Caco-2 (cell line): ENCODE measurements around the gene KDM5C. TPM values are rescaled to one million over a fixed set of nuclear protein-coding genes. Genes with fewer than 3 reads are reported as not detected.

Experiments
- BruUV-seq: library from RNA; stranded (reverse); fragments of 400-500 nt; replicated peaks from 2 replicates; lab custom pipeline; 2021; lab: Mats Ljungman, UMichigan
- CTCF ChIA-PET: fragments of 300-600 bp; sonication (Branson Sonifier 250); formaldehyde crosslinking; loops from one replicate; lab custom pipeline; 2022; ENCODE audit warnings: antibody characterized with exemption; lab: Charles Lee
- POLR2A ChIA-PET: fragments of 300-600 bp; sonication (Branson Sonifier 250); formaldehyde crosslinking; loops from one replicate; lab custom pipeline; 2022; ENCODE audit warnings: antibody characterized with exemption; lab: Charles Lee
- DNase-seq, 2 experiments: peaks; one replicate each; pipeline versions ENCODE4 v3.0.0 to v3.0.0-alpha.2; 2020 to 2022
- H3K27me3 ChIP-seq: replicated peaks from 2 replicates; pipeline ENCODE4 v1.6.0; 2011; ENCODE audit warnings: low read length; ENCODE audit not compliant: control insufficient read depth, insufficient read depth
- H3K36me3 ChIP-seq: 2 replicates; pipeline ENCODE4 v1.5.1; 2011; ENCODE audit warnings: low read length; ENCODE audit not compliant: control insufficient read depth, insufficient read depth
- H3K4me1 ChIP-seq: fragments of 250-450 bp; sonication (Bioruptor Pico); 2 replicates; pipeline ENCODE4 v1.5.1; 2020; ENCODE audit warnings: mild to moderate bottlenecking
- H3K4me3 ChIP-seq: 2 replicates; pipeline ENCODE4 v1.5.1; 2011; ENCODE audit warnings: low read depth, mild to moderate bottlenecking, control low read depth, low read length
- H3K9me3 ChIP-seq: fragments of 250-450 bp; sonication (Bioruptor Pico); 2 replicates; pipeline ENCODE4 v1.5.1; 2020; ENCODE audit warnings: mild to moderate bottlenecking, moderate library complexity
- H3K27ac Mint-ChIP-seq: one replicate; pipeline ENCODE4 v1.8.0; 2022; ENCODE audit warnings: mixed read lengths; ENCODE audit not compliant: unreplicated experiment
- H3K27me3 Mint-ChIP-seq: one replicate; pipeline ENCODE4 v1.8.0; 2022; ENCODE audit warnings: mixed read lengths; ENCODE audit not compliant: insufficient read depth, unreplicated experiment
- H3K36me3 Mint-ChIP-seq: one replicate; pipeline ENCODE4 v1.8.0; 2022; ENCODE audit warnings: mild to moderate bottlenecking, mixed read lengths; ENCODE audit not compliant: insufficient read depth, unreplicated experiment
- H3K4me1 Mint-ChIP-seq: one replicate; pipeline ENCODE4 v1.8.0; 2022; ENCODE audit warnings: low read depth, mixed read lengths; ENCODE audit not compliant: unreplicated experiment
- H3K4me3 Mint-ChIP-seq: one replicate; pipeline ENCODE4 v1.8.0; 2022; ENCODE audit warnings: mild to moderate bottlenecking, moderate library complexity, mixed read lengths; ENCODE audit not compliant: unreplicated experiment
- H3K9me3 Mint-ChIP-seq: one replicate; pipeline ENCODE4 v1.8.0; 2022; ENCODE audit warnings: mixed read lengths; ENCODE audit not compliant: unreplicated experiment
- intact Hi-C: fragments of 100-400 bp; cut with micrococcal nuclease; formaldehyde crosslinking; loops from one replicate; pipeline ENCODE4 v1.10.0; 2022; ENCODE audit not compliant: unreplicated experiment
- total RNA-seq: library from RNA; stranded (reverse); gene quantifications from 2 replicates; pipeline ENCODE4 v1.2.3, GENCODE V29; 2022
- TF ChIP-seq, protein P1 (sequence below), 2 experiments: fragments of 200-600 bp in 1 of 2; IDR thresholded peaks; 1 replicate in 1 of 2; 2 replicates in 1 of 2; pipeline versions ENCODE4 v1.5.1 to v1.8.0; 2011 to 2022; ENCODE audit warnings: antibody characterized with exemption in 1 of 2, control low read depth in 1 of 2, inconsistent platforms in 1 of 2, low read depth in 1 of 2, low read length in 1 of 2, mild to moderate bottlenecking in 1 of 2, moderate library complexity in 1 of 2; ENCODE audit not compliant: insufficient read depth in 1 of 2, severe bottlenecking in 1 of 2, unreplicated experiment in 1 of 2

Gene KDM5C
- total RNA-seq, 1 experiment from 2014 or later: 84.5 TPM

DNA sequence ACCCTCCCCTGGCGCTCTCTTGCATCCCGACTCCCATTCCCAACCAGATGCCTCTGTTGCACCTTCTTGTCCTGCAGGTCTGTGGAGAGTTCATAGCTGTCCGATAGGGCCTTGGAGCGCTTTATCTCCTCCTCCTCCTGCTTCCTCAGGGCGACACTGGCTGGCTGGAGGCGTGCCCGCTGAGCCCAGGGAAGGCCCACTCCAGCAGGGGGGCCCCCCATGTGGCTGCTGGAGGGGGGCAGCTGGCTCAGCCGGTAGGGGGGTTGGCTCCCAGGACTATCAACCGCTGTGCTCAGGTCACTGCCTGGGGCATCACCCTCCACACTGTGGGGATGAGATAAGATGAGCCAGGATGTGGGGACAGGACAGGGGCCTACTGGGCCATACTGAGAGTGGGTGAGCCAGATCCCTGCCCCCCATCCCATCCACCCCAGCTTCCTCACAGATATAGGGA is 30.8 kb upstream of the KDM5C start:
- H3K27me3 Mint-ChIP-seq: peaks cover 3% of the 10 kb centered on the region
- H3K4me3 ChIP-seq: no peak overlapping the region
- POLR2A ChIA-PET: no interaction called here
- H3K27me3 ChIP-seq: no peaks in the 10 kb centered on the region
- H3K4me1 ChIP-seq: no peaks in the 10 kb centered on the region
- no peak for DNase-seq
- no peaks in the 10 kb centered on the region for H3K9me3 Mint-ChIP-seq
- no peak overlapping the region for H3K27ac Mint-ChIP-seq
- intact Hi-C loops: no loop called here
- CTCF ChIA-PET: no interaction called here
- BruUV-seq: no TSS peak
- H3K4me1 Mint-ChIP-seq: no peaks in the 10 kb centered on the region
- H3K9me3 ChIP-seq: no peaks in the 10 kb centered on the region
- TF ChIP-seq, protein P1, sequence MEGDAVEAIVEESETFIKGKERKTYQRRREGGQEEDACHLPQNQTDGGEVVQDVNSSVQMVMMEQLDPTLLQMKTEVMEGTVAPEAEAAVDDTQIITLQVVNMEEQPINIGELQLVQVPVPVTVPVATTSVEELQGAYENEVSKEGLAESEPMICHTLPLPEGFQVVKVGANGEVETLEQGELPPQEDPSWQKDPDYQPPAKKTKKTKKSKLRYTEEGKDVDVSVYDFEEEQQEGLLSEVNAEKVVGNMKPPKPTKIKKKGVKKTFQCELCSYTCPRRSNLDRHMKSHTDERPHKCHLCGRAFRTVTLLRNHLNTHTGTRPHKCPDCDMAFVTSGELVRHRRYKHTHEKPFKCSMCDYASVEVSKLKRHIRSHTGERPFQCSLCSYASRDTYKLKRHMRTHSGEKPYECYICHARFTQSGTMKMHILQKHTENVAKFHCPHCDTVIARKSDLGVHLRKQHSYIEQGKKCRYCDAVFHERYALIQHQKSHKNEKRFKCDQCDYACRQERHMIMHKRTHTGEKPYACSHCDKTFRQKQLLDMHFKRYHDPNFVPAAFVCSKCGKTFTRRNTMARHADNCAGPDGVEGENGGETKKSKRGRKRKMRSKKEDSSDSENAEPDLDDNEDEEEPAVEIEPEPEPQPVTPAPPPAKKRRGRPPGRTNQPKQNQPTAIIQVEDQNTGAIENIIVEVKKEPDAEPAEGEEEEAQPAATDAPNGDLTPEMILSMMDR (IDR thresholded peaks at IDR 0.05; ENCODE audit: insufficient read depth in 1 of 2, low read depth in 1 of 2, low read length in 1 of 2, severe bottlenecking in 1 of 2, unreplicated experiment in 1 of 2): no peak
- no peaks in the 10 kb centered on the region for H3K36me3 Mint-ChIP-seq
- no peak overlapping the region for H3K4me3 Mint-ChIP-seq
- H3K36me3 ChIP-seq: no peaks in the 10 kb centered on the region

DNA sequence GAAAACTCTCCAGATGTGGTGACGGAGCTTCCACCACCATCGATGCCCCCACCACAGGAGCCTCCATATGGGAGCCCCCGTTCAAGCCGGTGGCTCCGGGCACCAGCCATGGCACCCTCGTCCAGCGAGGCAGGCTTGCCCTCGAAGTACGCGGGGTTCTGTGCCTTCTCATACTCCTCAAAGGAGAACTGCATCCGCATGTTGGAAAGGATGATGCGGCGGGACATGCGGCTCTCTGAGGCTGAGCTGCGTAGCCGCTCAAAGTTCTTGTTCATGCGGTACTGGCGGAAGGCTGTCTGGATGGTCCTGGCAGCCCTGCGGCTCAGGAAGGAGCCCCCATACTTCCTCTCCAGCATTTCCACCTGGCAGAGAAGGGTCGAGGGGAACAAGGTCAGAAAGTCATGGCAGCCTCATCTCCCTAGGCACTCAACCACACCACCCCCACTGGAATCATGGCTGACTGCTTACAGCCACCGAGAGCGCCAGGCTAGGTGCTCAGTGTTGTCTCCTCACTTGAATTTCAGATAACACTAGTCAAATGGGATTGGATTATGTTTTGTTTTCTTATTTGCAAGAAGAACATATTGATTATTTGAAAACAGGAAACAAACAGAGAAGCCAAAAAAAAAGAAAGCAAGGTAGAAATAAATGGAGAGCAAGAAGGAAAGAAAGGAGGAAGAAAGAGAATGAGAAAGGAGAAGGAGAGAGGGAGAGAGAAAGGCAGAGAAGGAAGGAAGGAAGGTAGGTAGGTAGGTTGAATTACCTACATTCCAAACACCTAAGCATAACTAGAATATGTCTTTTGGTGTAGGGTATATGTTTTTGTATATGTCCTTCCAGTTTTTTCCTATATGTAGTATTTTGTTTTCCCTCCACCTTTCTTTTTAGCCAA is 29.8 kb upstream of the KDM5C start:
- Histone ChIP-seq H3K27me3 (no peaks in the 10 kb centered on the region), H3K36me3 (no peaks in the 10 kb centered on the region), H3K4me3 (no peak overlapping the region), H3K4me1 (no peaks in the 10 kb centered on the region), H3K9me3 (no peaks in the 10 kb centered on the region)
- BruUV-seq: no TSS peak
- Mint-ChIP-seq H3K4me3 (no peak overlapping the region), H3K27me3 (no peaks in the 10 kb centered on the region), H3K27ac (no peak overlapping the region), H3K4me1 (no peaks in the 10 kb centered on the region), H3K36me3 (no peaks in the 10 kb centered on the region), H3K9me3 (no peaks in the 10 kb centered on the region)
- DNase-seq: no peak
- ChIA-PET CTCF (no interaction called here), POLR2A (no interaction called here)
- TF ChIP-seq, protein P1 (IDR thresholded peaks at IDR 0.05; ENCODE audit: insufficient read depth in 1 of 2, low read depth in 1 of 2, low read length in 1 of 2, severe bottlenecking in 1 of 2, unreplicated experiment in 1 of 2): no peak
- intact Hi-C loops: no loop called here

DNA sequence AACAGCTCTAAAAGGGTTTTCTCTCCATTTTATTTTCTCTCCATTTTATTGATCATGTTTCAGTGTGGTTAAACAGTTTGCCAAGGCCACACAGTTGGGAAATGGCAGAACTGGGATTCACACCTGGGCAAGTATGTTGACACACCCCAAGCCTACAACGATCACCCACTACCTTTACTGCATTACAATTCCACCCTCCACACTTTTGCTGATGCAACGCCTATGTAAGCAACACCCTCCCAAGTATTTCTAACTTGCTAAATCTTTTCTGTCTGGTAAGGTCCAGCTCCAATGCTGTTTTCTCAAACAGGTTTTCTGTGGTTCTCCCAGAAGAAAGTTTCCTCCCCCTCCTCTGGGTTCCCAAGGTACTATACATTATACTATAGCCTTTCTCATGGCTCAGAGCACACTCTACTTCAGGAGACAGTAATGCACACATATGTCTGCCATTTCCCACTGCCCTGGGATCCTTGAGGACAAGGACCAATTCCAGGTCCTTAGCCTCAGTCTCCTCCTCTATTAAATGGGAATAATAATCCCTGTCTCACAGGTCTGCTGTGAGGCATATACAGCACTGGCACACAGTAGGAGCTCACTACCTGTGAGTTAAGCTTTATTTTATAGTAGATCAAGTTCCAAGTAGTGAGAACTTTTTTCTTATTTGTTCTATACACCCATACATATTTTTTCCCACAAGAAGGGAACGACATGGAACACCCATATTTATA is 28.4 kb upstream of the KDM5C start:
- H3K27ac Mint-ChIP-seq: no peak overlapping the region
- H3K36me3 ChIP-seq: no peaks in the 10 kb centered on the region
- no peaks in the 10 kb centered on the region for H3K36me3 Mint-ChIP-seq
- TF ChIP-seq, protein P1 (IDR thresholded peaks at IDR 0.05; ENCODE audit: insufficient read depth in 1 of 2, low read depth in 1 of 2, low read length in 1 of 2, severe bottlenecking in 1 of 2, unreplicated experiment in 1 of 2): no peak
- H3K27me3 Mint-ChIP-seq: no peaks in the 10 kb centered on the region
- POLR2A ChIA-PET: no interaction called here
- no peak overlapping the region for H3K4me3 ChIP-seq
- CTCF ChIA-PET: interaction anchor here (0.6 kb wide), 1 partner anchor 31 kb away, joined by 3 read pairs; no protein-coding TSS in a partner anchor
- no peaks in the 10 kb centered on the region for H3K4me1 Mint-ChIP-seq
- H3K9me3 ChIP-seq: no peaks in the 10 kb centered on the region
- H3K4me3 Mint-ChIP-seq: no peak overlapping the region
- no TSS peak for BruUV-seq
- H3K27me3 ChIP-seq: no peaks in the 10 kb centered on the region
- no peaks in the 10 kb centered on the region for H3K4me1 ChIP-seq
- no peaks in the 10 kb centered on the region for H3K9me3 Mint-ChIP-seq
- DNase-seq: no peak
- intact Hi-C loops: no loop called here
